ENCODE measurements around the gene BTG2. TPM values are rescaled to one million over a fixed set of nuclear protein-coding genes. Genes with fewer than 3 reads are reported as not detected.

BTG2 gene
- total RNA-seq, 4 donors from 2014 or later, result 98.6 to 205 (median 131) TPM

GRCh38 chr1:203273869-203274602 lies 31.3 kb upstream of the BTG2 start:
- H3K4me3 ChIP-seq (ENCODE audit: low read depth, poor library complexity, severe bottlenecking), result no peak overlapping the region
- intact Hi-C loops (cut with DNase I; ENCODE audit: low total_unique reads), result loop anchor here (5.0 kb wide), 2 partner anchors 63 to 213 kb away; no protein-coding TSS in a partner anchor
- DNase-seq (ENCODE audit: low spot score in 2 of 2), result peak in 1 of 2 donors; percentile 91
- no peak for TF ChIP-seq POLR2A (IDR thresholded peaks at IDR 0.05)
- TF ChIP-seq, protein P1, sequence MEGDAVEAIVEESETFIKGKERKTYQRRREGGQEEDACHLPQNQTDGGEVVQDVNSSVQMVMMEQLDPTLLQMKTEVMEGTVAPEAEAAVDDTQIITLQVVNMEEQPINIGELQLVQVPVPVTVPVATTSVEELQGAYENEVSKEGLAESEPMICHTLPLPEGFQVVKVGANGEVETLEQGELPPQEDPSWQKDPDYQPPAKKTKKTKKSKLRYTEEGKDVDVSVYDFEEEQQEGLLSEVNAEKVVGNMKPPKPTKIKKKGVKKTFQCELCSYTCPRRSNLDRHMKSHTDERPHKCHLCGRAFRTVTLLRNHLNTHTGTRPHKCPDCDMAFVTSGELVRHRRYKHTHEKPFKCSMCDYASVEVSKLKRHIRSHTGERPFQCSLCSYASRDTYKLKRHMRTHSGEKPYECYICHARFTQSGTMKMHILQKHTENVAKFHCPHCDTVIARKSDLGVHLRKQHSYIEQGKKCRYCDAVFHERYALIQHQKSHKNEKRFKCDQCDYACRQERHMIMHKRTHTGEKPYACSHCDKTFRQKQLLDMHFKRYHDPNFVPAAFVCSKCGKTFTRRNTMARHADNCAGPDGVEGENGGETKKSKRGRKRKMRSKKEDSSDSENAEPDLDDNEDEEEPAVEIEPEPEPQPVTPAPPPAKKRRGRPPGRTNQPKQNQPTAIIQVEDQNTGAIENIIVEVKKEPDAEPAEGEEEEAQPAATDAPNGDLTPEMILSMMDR (IDR thresholded peaks at IDR 0.05), result no peak
- WGBS, 2 donors, result 67 to 73% methylated on average over 12 of the region's 12 CpGs

DNA sequence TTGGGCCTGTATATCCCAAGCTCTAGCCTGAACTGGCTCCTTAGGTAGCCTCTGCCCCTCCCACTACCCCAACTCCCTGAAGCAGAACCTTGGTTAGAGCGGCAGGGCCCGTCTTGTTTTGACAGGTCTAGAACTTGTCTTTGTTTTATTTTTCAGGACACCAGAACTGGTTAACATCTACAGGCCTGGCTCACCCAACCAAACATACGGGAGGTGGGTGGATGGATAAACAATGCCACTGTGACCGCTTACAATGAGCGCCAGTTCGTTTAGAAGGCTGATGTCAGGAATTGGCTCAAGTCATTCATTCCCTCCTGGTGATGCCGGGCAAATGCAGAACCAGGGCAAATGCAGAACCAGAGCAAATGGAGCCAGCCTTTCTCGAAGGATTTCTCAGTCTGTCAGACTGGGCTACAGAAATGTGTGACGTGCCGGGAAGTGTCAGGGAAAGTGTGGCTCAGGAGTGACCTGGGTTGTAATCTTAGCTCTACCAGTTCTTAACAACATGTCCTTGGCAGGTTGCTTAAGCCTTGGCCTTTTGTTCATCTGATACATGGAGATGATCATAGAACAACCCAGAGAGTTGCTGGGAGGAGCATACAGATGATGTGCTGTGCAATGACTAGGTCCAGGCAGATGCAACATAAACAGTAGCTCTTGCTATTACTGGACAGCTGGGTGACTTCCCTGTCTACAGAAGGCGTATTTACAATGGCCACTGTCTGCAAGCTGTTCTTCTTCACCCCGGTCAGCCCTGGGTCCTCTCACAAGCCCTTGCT lies 30.5 kb upstream of the BTG2 start:
- intact Hi-C loops (cut with DNase I; ENCODE audit: low total_unique reads), result loop anchor here (5.0 kb wide), 2 partner anchors 63 to 213 kb away; no protein-coding TSS in a partner anchor
- DNase-seq (ENCODE audit: low spot score in 2 of 2), result peak; percentile 80 to 85
- H3K4me3 ChIP-seq (ENCODE audit: low read depth, poor library complexity, severe bottlenecking), result no peak overlapping the region
- TF ChIP-seq, protein P1 (IDR thresholded peaks at IDR 0.05), result no peak
- TF ChIP-seq POLR2A (IDR thresholded peaks at IDR 0.05), result no peak
- WGBS, 2 donors, result 35 to 43% methylated on average over 12 of the region's 12 CpGs

- H3K4me3 ChIP-seq (ENCODE audit: low read depth, poor library complexity, severe bottlenecking), result no peak overlapping the region
- no peak for TF ChIP-seq POLR2A (IDR thresholded peaks at IDR 0.05)
- TF ChIP-seq, protein P1 (IDR thresholded peaks at IDR 0.05), result no peak
- DNase-seq (ENCODE audit: low spot score in 2 of 2), result peak in 1 of 2 donors; percentile 84
- 89 to 91% methylated on average over 11 of the region's 11 CpGs for WGBS, 2 donors
- intact Hi-C loops (cut with DNase I; ENCODE audit: low total_unique reads), result no loop called here
These were observed 29.6 kb upstream of the BTG2 start for GRCh38 chr1:203275656-203276272.

DNA sequence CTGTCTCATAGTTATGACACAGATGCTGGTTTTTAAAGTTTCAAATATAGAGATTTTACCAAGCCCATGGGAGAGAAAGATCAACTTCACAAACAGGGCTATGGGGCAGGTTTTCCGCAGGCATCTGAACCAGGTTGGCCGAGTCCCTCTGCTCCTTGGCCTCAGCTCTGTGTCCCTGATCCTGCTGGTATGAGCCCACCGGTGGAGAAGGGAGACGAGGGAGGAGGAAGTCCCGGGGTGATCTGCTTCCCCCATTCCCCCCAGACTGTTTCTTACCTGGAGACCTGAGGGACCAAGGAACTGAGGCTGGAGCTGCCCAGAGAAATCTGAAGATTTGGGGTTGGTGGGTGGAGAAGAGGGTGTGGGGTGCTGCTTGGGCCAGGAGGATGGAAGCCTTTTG lies 28.9 kb upstream of the BTG2 start:
- TF ChIP-seq POLR2A (IDR thresholded peaks at IDR 0.05), result no peak
- TF ChIP-seq, protein P1 (IDR thresholded peaks at IDR 0.05), result no peak
- DNase-seq (ENCODE audit: low spot score in 2 of 2), result peak in 1 of 2 donors; percentile 78
- 82 to 87% methylated on average over 5 of the region's 5 CpGs for WGBS, 2 donors
- H3K4me3 ChIP-seq (ENCODE audit: low read depth, poor library complexity, severe bottlenecking), result no peak overlapping the region
- intact Hi-C loops (cut with DNase I; ENCODE audit: low total_unique reads), result no loop called here

GRCh38 chr1:203276916-203277545 lies 28.3 kb upstream of the BTG2 start:
- DNase-seq (ENCODE audit: low spot score in 2 of 2), result peak in 1 of 2 donors; percentile 84
- H3K4me3 ChIP-seq (ENCODE audit: low read depth, poor library complexity, severe bottlenecking), result no peak overlapping the region
- 74 to 77% methylated on average over 7 to 8 of the region's 9 CpGs for WGBS, 2 donors
- intact Hi-C loops (cut with DNase I; ENCODE audit: low total_unique reads), result no loop called here
- no peak for TF ChIP-seq POLR2A (IDR thresholded peaks at IDR 0.05)
- TF ChIP-seq, protein P1 (IDR thresholded peaks at IDR 0.05), result no peak
